ENCODE data around the gene CEP89. TPM values are rescaled to one million over a fixed set of nuclear protein-coding genes. Genes with fewer than 3 reads are reported as not detected.

CEP89 gene
- total and polyA plus RNA-seq, 2 of the 4 experiments (the other 2 are of a cell fraction) = 7.2 to 17.4 TPM

- Histone ChIP-seq H3K18ac (ENCODE audit: low read depth, low read length) (no peak overlapping the region), H3K4me1 (ENCODE audit: control insufficient read depth, insufficient read depth, low read length) (no peaks in the 10 kb centered on the region), H3K36me3 (ENCODE audit: control insufficient read depth, insufficient read depth, low read length) (0 out of 2 replicates have a peak, but pooled peaks cover 3% of the 10 kb centered on the region), H3K79me1 (ENCODE audit: low read depth in 1 of 2, low read length in 2 of 2) (no peaks in the 10 kb centered on the region), H4K91ac (ENCODE audit: insufficient read depth, low read depth, low read length) (no peak overlapping the region), H3K27ac (ENCODE audit: insufficient read depth, low read length) (no peak overlapping the region), H2BK20ac (ENCODE audit: low read depth, low read length) (no peak overlapping the region), H3K14ac (replicated peaks; ENCODE audit: low read depth, low read length) (no peak overlapping the region), H3K4me3 (ENCODE audit: insufficient read depth, low read depth, low read length) (no peak overlapping the region), H3K23ac (ENCODE audit: low read depth, low read length) (no peak overlapping the region), H3K27me3 (ENCODE audit: control insufficient read depth, insufficient read depth, low read length) (no peaks in the 10 kb centered on the region), H4K5ac (ENCODE audit: low read depth, low read length) (no peak overlapping the region), H2AK5ac (ENCODE audit: low read depth, low read length) (no peak overlapping the region), H2BK15ac (ENCODE audit: low read depth, low read length) (no peak overlapping the region), H2AK9ac (replicated peaks; ENCODE audit: low read depth, low read length, poor library complexity) (no peak overlapping the region), H3K9me3 (ENCODE audit: control insufficient read depth, insufficient read depth, low read length) (no peaks in the 10 kb centered on the region), H3K4me2 (ENCODE audit: low read depth, low read length) (no peak overlapping the region), H3K4ac (ENCODE audit: low read depth, low read length) (no peak overlapping the region), H2AFZ (replicated peaks; ENCODE audit: low read length, poor library complexity) (no peak overlapping the region), H4K8ac (ENCODE audit: low read depth in 2 of 2, low read length in 2 of 2) (no peak overlapping the region), H3K56ac (ENCODE audit: extremely low read depth, insufficient read depth, low read length) (no peak overlapping the region), H3K9ac (ENCODE audit: low read depth, low read length) (no peak overlapping the region), H4K20me1 (ENCODE audit: insufficient read depth, low read length) (no peaks in the 10 kb centered on the region), H3K9me1 (ENCODE audit: insufficient read depth, low read length) (no peaks in the 10 kb centered on the region), H2BK5ac (ENCODE audit: low read depth, low read length, poor library complexity, severe bottlenecking) (no peak overlapping the region), H2BK120ac (ENCODE audit: low read depth, low read length) (no peak overlapping the region)
- TF ChIP-seq CHD1 (IDR thresholded peaks at IDR 0.05; ENCODE audit: low read depth, low read length) (no peak), MAZ (IDR thresholded peaks at IDR 0.05; ENCODE audit: borderline replicate concordance, low read depth, low read length) (no peak), FOS (IDR thresholded peaks at IDR 0.05; ENCODE audit: low read depth, low read length) (no peak), CEBPB (IDR thresholded peaks at IDR 0.05; ENCODE audit: low read depth, low read length) (no peak), RFX5 (IDR thresholded peaks at IDR 0.05; ENCODE audit: low read depth, low read length) (no peak), BHLHE40 (IDR thresholded peaks at IDR 0.05; ENCODE audit: low read depth, low read length) (no peak), RAD21 (IDR thresholded peaks at IDR 0.05; ENCODE audit: low read length) (no peak), NFE2L2 (IDR thresholded peaks at IDR 0.05; ENCODE audit: low read depth, low read length) (no peak), MXI1 (IDR thresholded peaks at IDR 0.05; ENCODE audit: borderline replicate concordance, low read depth, low read length) (no peak), RCOR1 (IDR thresholded peaks at IDR 0.05; ENCODE audit: insufficient replicate concordance, low read length) (no peak), POLR2A (IDR thresholded peaks at IDR 0.05; ENCODE audit: low read depth, low read length) (no peak), SMC3 (IDR thresholded peaks at IDR 0.05; ENCODE audit: low read depth, low read length) (no peak), ELK1 (IDR thresholded peaks at IDR 0.05; ENCODE audit: borderline replicate concordance, low read depth, low read length) (no peak), MAFK (IDR thresholded peaks at IDR 0.05; ENCODE audit: low read depth, low read length) (no peak)
- BruUV-seq (replicated peaks) = no TSS peak
- no peak for DNase-seq
- 70% methylated on average over 2 of the region's 8 CpGs; no CpG with 5 or more reads in 1 of the 2 experiments for WGBS, 2 experiments (ENCODE audit: extremely low coverage in 2 of 2, insufficient read length in 1 of 2)
- POLR2A ChIA-PET (ENCODE audit: unreplicated experiment) = no interaction called here
- CTCF ChIA-PET = interaction anchor here (0.7 kb wide), 1 partner anchor 20 kb away, joined by 3 read pairs; no protein-coding TSS in a partner anchor
- ATAC-seq (ENCODE audit: low read depth) = no peak
- intact Hi-C loops (cut with micrococcal nuclease) (no loop called here), dilution Hi-C loops (cut with HindIII; ENCODE audit: low sequenced_read_pairs, unreplicated experiment) (no loop called here), in situ Hi-C loops (cut with MboI; ENCODE audit: low sequenced_read_pairs) (no loop called here)
Measured at GRCh38 chr19:33000510-33000909, 28.8 kb upstream of the CEP89 start.

All from IMR-90 (cell line).